Activated T-cell treated with anti-CD3 and anti-CD28 coated beads for 24 hours (primary cell): Measurements from ENCODE around the gene ZNF385A.
"Not testable (repeated sequence)": the region's sequence is repeated elsewhere in the genome, so short reads cannot be mapped to it uniquely, and the experiment has no call there.

Experiments used
- DNase-seq: peaks from one replicate; pipeline ENCODE4 v3.0.0-alpha.2; 2020; ENCODE audit warnings: low read depth

Gene ZNF385A

DNA sequence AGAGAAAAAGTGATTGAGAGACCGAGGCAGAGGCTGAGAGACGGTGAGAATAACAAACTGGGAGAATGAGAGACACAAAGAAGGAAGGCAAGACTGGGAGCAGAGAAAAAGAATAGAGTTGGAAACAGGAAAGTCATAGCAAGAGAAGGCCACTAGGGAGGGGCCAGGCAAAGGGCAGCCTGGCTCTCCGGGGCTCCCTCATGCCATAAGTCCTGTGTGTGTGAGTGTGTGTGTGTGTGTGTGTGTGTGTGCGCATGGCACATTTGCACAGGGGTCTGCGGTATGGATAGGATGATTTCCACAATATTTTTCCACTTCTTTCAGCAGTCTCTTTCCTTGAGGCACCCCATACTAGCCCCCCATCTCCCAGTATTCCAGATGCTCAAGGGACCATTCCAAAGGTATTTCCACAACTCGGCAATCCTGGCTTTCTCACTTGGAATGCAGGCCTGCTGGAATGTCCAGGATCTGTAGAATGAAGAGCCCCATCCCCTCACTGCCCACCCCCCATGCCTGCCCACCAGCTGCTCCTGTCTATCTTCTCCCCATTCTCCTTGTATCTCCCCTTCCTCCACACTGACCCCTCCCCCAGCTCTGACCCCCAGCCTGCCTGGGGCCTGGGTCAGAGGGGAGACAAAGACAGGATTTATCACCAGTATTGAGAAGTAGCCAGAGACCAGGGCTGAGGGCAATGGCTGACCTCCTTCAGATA lies 29.3 kb downstream of the ZNF385A start:
- no peak for DNase-seq

DNA sequence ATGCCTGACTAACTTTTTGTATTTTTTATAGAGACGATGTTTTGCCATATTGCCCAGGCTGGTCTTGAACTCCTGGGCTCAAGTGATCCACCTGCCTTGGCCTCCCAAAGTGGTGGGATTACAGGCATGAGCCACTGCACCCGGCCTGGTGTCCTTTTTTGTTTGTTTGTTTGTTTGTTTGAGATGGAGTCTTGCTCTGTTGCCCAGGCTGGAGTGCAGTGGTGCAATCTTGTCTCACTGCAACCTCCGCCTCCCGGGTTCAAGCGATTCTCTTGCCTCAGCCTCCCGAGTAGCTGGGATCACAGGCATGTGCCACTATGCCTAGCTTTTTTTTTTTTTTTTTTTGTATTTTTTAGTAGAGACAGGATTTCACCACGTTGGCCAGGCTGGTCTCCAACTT lies 30.3 kb downstream of the ZNF385A start:
- not testable (repeated sequence) for DNase-seq

DNA sequence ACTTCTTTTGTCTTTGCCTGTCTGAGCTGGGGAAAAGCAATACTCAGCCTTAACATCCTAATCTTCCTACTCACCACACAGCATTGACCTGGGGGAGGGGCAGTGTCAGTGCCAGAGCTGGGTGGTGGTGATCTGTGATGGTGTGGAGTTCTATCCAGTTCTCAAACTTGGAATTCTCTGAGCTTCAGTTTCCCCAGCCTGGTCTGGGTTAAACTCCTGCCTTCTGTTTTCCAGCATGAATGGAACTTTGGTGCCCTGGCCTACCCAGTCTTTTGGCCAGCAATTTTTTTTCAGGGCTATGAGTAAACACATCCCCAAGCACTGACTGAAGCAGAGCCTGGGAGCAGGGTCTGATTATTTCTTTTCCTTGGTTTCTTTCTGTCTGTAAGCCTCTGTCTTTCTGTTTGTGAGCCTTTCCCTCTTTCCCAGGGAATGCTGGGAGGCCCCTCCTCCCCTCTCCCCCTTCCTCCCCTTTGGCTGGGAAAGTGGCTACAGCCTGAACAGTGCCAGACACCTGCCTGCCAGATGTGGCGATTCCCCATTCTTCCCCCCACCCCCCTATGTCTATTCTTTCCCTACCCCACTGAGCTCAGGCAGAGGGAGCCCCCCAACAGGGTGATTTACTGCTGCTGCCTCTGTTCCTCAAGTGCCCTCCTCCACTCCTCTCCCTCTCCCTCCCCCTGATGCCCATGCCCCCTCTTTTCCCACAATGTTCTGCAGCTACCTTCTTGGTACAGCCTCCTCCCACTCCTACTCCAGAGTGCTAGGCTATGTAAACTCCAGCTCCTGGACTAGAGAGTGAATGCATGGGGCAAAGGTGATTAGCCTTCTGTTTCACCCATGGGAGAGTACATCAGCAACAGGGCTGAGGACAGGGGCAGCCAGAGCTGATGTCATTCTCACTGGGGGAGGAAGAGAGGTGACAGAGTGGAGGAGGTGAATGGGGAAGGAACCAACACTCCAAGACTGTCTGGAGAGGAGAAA lies 31.4 kb downstream of the ZNF385A start:
- no peak for DNase-seq

DNA sequence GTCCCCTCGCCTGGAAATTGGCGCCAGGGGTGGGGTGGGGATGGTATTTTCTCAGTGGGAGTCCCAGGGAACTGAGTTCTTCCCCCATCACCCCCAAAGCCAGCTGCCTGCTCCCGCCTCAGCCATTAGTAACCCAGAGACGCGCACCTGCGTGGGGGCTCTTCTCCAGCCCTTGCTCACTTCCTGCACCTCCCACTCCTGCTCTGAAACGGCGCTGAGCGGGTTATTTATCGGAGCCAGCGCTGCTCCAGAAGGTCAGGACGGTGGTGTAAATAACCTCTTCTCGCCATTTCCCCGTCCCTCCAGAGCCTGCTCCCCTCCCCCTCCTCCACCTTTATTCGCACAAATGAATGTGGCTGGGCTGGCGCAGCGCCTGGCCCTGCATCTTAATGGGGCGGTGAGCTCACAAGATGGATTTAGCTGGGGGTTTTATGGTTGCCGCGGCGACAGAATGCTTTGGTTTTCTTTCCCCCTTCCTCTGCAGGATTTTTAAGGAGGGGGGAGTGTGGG lies 32.5 kb downstream of the ZNF385A start:
- no peak for DNase-seq

DNA sequence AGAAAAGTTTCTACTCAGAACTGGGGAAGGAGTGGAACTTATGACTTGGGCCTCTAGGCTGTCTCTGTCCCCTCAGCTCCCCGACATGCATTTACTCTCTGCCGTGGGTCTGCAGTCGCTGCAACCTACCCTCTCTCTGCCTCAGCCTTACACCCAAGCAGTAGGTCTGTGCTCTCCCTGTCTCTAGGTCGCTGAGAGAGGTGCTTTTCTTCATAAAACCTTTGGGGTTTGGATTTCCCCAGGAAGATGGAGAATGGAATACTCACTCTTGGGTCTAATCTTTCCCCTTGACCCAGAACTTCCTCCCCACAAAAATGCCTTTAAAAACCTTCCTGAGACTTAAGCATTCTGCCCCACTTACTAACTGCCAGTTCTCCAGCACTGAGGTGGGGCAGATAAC lies 33.2 kb downstream of the ZNF385A start:
- no peak for DNase-seq

DNA sequence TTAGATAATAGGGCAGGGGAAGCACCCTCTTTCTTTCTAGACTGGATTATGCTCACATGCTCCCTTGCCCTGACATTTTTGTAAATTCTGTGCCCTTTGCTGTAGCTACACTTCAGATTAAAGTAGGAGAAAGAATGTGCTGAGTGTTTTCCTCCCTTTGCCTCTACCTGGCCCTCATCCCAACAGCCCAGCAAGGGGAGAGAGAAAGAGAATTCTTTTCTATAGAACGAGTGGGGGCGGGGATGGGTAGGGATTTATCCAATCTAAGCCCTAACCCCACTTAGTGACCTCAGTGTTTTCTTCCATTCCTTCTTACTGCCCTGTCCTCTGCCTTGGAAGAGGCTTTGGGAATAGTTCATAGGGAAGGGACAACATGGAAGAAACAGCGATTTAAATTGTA lies 33.8 kb downstream of the ZNF385A start:
- no peak for DNase-seq

DNA sequence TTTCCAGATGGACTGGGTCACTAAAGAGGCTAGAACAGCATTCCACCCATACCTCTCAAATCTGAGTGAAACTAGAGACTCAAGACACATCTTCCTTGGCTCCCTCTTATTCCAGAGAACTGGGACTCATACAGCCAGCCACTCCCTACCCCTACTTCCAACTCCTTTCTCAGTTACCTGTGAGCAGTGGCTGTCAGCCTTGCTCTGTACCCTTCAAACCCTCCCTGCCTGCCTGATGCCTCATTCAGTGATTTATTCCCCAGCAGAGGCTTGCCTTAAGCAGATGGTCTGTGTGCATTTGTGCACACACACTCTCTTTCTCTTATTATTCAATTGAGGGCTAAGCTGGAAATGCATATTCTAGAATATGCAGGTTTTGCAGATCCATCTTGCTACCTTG lies 34.9 kb downstream of the ZNF385A start:
- DNase-seq: no peak

DNA sequence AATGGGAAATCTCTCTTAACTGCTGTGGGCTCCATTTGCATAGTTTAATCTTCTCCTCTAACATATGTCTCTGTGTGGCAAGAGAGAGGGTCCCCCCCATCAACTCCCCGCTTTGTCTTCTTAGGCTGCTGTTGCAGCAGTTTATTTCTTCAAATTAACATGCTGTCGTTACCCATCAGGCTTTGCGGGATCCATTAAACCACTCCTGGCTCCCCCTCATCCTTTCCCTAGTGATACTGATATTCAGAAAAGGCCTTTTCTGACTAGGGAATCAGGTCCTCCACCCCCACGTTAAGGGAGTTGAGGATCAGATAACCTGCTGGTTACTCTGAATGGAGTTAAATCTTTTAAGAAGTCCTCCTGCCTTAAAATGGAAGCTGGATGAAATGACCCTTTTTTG lies 35.5 kb downstream of the ZNF385A start:
- DNase-seq: no peak

DNA sequence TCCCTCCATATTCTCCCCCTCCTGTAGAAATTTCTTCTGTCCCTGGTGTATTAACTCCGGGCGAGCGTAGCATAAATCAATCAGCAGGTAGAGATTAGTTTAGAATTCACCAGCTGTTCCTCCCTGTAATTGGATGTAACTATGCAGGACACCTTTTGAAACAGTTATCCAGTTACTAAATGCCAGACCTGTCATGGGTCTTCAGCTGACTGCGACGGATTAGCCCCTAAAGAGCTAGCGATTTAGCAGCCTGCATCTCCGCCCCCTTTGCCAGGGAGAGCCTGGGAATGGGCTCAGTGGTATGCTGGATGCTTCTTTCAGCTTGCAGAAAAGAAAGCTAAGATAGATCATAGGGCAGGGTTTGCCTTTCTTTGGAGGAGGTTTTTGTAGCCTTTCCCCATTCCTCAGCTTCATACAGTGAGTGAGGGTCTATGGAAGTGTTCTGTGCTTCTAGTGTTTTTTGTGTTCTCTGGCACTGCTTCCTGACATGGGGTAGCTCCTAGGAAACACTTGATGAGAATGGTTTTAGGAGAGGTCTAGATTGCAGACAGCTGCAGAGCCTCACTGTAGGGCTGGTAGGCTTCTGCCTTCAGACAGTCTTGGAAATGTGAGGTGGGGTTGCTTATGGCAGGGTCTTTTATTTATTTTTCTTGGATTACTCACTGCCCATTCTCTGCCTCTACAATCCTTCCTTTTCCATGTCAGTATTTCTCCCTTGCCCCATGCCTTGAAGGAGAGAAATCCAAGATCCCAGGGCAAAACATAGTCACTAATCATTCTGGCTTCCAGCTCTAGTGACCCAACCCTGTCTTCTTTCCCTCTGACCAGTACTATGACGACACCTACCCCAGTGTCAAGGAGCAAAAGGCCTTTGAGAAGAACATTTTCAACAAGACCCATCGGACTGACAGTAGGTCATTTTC lies 42.9 kb downstream of the ZNF385A start:
- no peak for DNase-seq

DNA sequence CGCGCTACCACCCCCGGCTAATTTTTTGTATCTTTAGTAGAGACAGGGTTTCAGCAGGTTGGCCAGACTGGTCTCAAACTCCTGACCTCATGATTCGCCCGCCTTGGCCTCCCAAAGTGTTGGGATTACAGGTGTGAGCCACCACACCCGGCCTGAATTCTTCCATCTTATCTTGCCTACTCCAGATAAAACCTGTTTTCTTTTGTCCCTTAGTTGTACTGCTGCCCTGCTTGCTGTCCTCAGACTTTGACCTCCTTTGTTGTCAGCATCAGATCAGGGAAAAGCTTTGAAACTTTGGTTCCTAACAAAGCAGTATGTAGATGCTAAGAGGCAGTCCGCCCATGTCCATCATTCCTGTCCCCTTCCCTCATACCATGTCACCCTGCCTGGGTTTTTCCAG lies 43.7 kb downstream of the ZNF385A start:
- no peak for DNase-seq

DNA sequence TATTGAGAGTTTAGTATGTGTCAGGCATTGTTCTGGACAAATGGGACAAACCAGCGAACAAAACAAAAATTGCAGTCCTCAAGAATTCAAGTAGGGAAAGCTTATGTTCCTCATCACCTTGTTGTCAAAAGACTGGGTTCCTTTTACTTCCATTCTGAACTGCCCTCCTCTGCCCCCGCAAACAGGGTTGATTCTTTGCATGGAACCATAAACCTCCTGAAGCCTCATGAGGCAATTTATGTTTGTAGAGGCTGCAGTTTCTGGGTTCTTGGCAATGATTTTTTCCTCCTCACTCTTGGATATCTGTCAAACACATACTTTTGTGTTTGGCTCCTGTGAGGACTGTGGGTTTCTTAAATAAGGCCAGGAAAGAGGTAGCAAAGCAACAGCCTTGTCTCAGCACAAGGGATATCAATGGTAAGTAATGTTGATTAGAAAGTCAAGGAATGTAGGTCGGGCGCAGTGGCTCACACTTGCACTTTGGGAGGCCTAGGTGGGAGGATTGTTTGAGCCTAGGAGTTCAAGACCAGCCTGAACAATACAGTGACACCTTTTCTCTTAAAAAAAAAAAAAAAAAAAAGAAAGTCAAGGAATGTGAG lies 45.7 kb downstream of the ZNF385A start:
- DNase-seq: no peak

DNA sequence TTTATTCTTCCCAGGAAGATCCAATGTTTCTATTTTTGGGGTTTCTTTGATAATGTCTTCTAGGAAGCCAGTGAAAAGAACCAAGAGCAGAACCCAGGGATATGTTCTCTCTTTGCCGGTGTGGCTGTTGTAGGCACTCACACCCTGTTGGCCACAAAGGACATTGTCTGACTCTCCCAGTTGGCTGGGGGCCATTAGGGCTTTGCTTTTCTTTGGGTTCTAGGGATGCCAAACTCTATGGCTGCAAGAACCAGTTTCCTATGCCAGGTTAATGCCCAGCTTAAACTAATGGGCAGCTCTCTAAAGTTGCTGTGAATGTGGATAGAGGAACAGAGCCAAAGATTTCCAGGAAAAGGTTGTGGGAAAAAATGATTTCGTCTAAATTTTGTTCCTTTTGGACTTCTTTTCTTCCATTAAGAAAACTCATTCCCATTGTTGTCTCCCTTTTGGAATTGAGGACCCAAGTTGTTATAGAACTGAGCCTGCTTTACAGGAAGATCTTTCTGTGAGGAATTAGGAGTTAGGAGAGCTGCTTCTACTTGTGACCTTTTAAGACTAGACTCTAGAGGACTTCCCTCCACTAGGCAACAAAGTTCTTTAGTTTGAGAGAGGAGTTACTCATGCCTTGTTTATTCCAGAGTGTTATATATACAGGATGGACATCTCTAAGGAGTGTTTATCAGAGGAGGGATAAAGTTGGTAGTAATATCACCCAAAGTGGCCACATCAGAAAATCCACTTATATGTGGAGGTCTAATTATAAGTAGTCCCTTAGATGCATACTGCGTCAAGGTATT lies 46.5 kb downstream of the ZNF385A start:
- no peak for DNase-seq

DNA sequence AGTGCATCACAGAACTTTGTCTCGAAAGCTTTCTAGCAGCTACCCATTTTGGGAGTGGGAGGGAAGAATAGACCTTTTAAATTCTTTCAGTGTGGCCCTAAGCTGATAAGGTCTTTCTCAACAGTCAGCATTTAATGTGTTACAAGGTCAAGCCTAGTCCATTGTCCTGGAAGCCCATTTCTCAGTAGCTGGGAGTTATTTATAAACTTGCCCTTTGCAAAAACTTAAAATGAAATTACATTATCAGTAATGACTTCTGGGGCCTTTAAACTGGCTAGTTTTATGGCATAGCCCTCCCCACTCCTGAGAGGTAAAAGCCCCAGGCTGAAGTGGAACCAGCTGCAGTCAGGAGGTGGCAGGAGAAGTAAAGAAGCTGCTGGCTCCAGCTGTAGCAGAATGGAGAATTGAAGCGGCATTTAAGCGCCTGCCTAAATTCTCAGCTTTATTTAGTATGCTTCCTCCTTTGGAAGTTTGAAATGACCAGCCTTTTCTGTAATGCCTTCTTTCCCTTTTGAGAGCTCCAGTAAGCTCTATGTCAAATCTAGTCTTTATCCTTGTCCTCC lies 47.2 kb downstream of the ZNF385A start:
- no peak for DNase-seq

DNA sequence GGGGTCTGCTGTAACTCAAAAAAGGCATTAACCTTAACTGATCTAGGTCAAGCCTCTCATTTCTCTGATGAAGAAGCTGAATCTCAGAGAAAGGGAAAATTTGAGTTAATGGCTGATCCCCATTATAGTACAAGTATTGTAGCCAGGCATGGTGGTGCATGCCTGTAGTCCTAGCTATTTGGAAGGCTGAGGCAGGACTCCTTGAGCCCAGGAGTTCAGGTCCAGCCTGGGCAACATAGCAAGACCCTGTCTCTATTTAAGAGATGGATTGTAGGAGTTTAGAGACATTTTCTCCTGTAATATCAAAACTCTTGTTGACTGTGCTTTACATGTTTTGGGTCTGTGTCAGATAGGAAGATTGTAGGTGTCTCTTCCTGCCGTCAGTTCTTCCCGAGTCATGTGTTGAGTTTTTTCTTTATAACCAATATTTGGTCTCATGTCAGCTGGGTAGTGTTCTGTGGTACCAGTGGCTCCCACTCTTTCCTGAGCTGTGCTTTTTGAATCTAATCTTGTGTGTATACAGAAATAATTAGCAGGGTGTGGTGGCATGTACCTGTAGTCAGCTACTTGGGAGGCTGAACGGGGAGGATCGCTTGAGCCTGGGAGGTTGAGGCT lies 51.0 kb downstream of the ZNF385A start:
- no peak for DNase-seq

DNA sequence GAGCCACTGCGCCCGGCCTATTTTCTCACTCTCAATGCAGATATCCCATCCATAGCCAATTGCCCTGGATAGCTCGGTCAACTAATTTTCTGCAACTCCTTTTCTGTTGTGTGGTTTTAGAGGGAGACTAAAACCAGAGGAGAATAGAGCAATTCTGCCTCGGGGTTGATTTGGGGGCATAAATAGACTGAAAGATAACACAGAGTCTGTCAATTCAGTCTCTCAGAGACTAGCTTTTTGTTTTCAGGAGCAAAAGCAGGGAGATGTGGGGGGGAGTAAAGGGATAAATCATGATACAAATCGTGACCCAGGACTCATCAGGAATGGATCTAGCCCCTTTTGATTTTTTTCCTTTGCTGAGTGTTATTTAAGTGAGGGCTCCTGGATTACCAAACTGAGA lies 53.1 kb downstream of the ZNF385A start:
- DNase-seq: no peak

DNA sequence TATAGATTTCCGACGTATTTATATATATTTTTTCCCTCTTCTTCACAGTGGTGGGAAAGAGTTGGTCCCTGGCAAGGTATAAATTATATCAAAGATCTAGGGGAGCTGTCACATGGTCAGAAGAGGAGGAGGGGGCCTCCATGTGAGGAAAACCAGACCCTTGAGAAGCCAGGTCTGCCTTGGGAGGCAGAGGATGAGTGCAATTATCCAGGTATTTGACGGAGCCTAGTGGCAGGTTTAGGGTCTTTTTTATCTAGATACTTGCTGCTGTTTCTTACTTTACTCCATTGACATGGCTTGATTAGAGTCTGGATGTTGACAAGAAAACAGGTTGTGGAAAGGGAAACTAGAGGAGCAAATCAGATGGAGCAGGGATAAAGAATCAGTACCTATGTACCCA lies 54.1 kb downstream of the ZNF385A start:
- DNase-seq: no peak

DNA sequence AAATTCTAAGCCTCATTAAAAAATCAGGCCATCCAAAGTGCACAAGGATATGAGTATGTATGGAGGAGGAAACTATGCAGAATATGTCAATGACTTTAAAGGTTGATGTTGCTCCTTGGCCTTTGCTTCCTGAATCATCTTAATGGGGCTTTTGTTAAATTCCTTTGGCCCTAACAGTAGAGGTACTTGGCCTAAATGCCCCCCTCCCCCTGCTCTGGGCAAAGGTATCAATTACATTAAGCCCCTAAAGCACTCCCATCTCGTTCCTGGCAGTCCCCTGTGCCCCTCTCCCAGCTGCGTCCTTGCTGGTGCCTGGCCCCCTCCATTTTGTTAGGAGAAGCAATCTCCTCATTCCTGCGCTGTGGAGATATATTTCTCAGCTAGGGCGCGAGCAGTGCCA lies 54.8 kb downstream of the ZNF385A start:
- no peak for DNase-seq

DNA sequence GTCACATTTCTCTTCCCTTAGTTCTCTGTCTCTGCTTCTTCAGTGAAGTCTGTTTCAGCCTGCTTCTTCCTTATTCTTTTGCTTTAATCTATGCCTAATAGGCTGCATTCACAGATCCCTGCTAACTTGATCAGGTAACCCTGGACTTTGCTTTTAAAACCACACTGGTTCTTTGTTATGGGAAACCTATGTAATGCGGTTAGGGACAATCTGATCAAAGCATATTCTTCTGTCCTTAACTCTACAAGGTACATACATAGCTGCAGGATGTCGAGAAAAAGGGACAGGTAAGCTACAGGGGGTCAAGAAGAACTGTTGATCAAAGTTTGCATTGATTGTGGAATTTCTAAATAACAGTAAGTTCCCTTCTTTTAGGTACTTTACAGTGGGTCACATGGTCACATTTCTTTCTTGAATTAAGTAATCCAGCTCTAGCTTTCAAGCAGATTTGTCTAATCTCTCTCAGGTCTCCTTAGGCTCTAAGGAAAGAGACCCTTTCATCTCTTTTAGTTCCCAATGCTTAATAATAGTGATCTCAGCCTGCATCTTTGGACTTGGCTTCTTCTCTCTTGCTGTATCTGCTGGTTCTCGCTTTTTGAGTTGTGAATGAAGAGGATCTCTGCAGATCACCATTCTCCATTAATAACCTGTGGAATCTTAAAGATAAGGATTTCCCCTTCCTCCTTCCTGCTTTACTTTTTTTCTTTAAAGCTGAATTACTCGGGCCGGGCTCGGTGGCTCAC lies 55.8 kb downstream of the ZNF385A start:
- no peak for DNase-seq

DNA sequence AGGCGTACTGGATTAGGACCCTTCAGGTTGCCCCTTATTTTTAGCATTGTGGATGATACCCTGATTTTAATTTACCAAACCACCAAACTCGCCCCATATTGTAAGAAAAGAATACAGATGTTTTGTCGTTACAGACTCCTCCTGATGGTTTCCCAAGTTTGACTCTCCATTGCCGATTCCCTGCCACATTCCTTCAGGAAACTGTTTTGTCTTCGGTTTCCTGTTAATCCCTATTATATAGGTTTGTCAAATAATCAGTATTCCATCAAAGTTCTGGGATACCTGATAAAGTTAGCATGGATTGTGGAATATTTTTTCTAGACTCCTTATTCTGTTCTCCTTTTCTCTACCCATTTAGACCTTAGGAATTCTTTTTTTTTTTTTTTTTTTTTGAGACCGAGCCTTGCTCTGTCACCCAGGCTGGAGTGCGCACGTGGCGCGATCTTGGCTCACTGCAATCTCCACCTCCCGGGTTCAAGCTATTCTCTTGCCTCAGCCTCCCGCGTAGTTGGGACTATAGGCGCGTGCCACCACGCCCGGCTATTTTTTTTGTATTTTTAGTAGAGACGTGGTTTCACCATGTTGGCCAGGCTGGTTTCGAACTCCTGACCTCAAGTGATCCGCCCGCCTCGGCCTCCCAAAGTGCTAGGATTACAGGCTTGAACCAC lies 59.0 kb downstream of the ZNF385A start:
- not testable (repeated sequence) for DNase-seq
